GM19035 (cell line): ENCODE measurements around the gene LRRC28.
A peak's percentile ranks its signal among the peaks of the same experiment; 100 is the strongest.

Experiments
- ATAC-seq: cut with Tn5 transposase; IDR thresholded peaks from one replicate; pipeline ENCODE4 v1.9.1; 2021; ENCODE audit not compliant: unreplicated experiment

The LRRC28 gene

GRCh38 chr15:99414755-99415731, 163.8 kb downstream of the LRRC28 start:
- ATAC-seq = no peak

GRCh38 chr15:99416191-99417188, 165.2 kb downstream of the LRRC28 start:
- no peak for ATAC-seq

- no peak for ATAC-seq
Measured at GRCh38 chr15:99421172-99421656, 169.9 kb downstream of the LRRC28 start.

- no peak for ATAC-seq
Measured at GRCh38 chr15:99421758-99422157, 170.5 kb downstream of the LRRC28 start.

- ATAC-seq = no peak
Measured at GRCh38 chr15:99423186-99424130, 172.2 kb downstream of the LRRC28 start.

- no peak for ATAC-seq
Measured at GRCh38 chr15:99424131-99424571, 172.9 kb downstream of the LRRC28 start.

- peak; percentile 86 for ATAC-seq
Measured at GRCh38 chr15:99424978-99425656, 173.8 kb downstream of the LRRC28 start.

GRCh38 chr15:99425657-99426301, 174.5 kb downstream of the LRRC28 start:
- no peak for ATAC-seq

- ATAC-seq = no peak
Measured at GRCh38 chr15:99426431-99427105, 175.3 kb downstream of the LRRC28 start.

GRCh38 chr15:99427210-99427609, 175.9 kb downstream of the LRRC28 start:
- ATAC-seq = no peak

GRCh38 chr15:99427668-99428361, 176.5 kb downstream of the LRRC28 start:
- no peak for ATAC-seq

- no peak for ATAC-seq
Measured at GRCh38 chr15:99429681-99430081, 178.4 kb downstream of the LRRC28 start.

GRCh38 chr15:99430881-99431401, 179.7 kb downstream of the LRRC28 start:
- no peak for ATAC-seq

GRCh38 chr15:99431661-99432091, 180.4 kb downstream of the LRRC28 start:
- ATAC-seq = no peak

GRCh38 chr15:99432271-99433025, 181.2 kb downstream of the LRRC28 start:
- ATAC-seq = no peak

- no peak for ATAC-seq
Measured at GRCh38 chr15:99433026-99433756, 181.9 kb downstream of the LRRC28 start.
